Omental fat pad (tissue), 4 donors: Measurements from ENCODE around the gene LLGL2. TPM values are rescaled to one million over a fixed set of nuclear protein-coding genes. Genes with fewer than 3 reads are reported as not detected.

ENCODE experiments used
- ATAC-seq: fragments of 150-250 bp; one replicate; pipeline ENCODE4 v1.9.1; 2016; ENCODE audit warnings: mild to moderate bottlenecking, moderate library complexity; ENCODE audit not compliant: low FRiP score
- DNase-seq: peaks from one replicate; pipeline ENCODE4 v3.0.0-alpha.2; 2019; ENCODE audit warnings: low spot score
- CTCF ChIP-seq, 3 donors: fragments of 450-650 bp; IDR thresholded peaks; one replicate each; pipeline ENCODE4 v1.5.1; 2016 to 2017; ENCODE audit warnings: antibody characterized with exemption in 3 of 3, mild to moderate bottlenecking in 3 of 3, moderate library complexity in 2 of 3
- total RNA-seq, 4 donors: library from RNA; depleted of rRNA; stranded (reverse); fragments of >200 nt; gene quantifications; one replicate each; pipeline ENCODE4 v1.1.0, GENCODE V29; 2016

Gene LLGL2
- total RNA-seq, 4 donors from 2014 or later, result 5.4 to 10.4 (median 6.7) TPM

- no peak for DNase-seq
- no peak for TF ChIP-seq CTCF (IDR thresholded peaks at IDR 0.05)
- ATAC-seq, result no peak
These were observed 69.2 kb downstream of the LLGL2 start for GRCh38 chr17:75594499-75595283.

GRCh38 chr17:75595284-75595919, 69.9 kb downstream of the LLGL2 start:
- no peak for TF ChIP-seq CTCF (IDR thresholded peaks at IDR 0.05)
- DNase-seq, result no peak
- no peak for ATAC-seq

- TF ChIP-seq CTCF (IDR thresholded peaks at IDR 0.05), result no peak
- ATAC-seq (no peak), DNase-seq (no peak)
These were observed 70.4 kb downstream of the LLGL2 start for GRCh38 chr17:75595920-75596313.

GRCh38 chr17:75596320-75597087, 71.0 kb downstream of the LLGL2 start:
- no peak for ATAC-seq
- no peak for TF ChIP-seq CTCF (IDR thresholded peaks at IDR 0.05)
- no peak for DNase-seq

GRCh38 chr17:75601057-75601987, 75.8 kb downstream of the LLGL2 start:
- ATAC-seq, result no peak
- DNase-seq, result no peak
- TF ChIP-seq CTCF (IDR thresholded peaks at IDR 0.05), result no peak

- no peak for ATAC-seq
- TF ChIP-seq CTCF (IDR thresholded peaks at IDR 0.05), result no peak
- DNase-seq, result no peak
These were observed 77.1 kb downstream of the LLGL2 start for GRCh38 chr17:75602644-75603043.
